Dermis lymphatic vessel endothelial cell (primary cell): ENCODE measurements around the gene TRMT61B. TPM values are rescaled to one million over a fixed set of nuclear protein-coding genes. Genes with fewer than 3 reads are reported as not detected.

ENCODE experiments used
- total RNA-seq: library from RNA; depleted of rRNA; stranded (reverse); fragments of >200 nt; gene quantifications from 2 replicates; pipeline ENCODE4 v1.2.1, GENCODE V29; 2014

Gene TRMT61B
- total RNA-seq: 9.4 and 10.0 TPM in 2 replicates

GRCh38 chr2:28870146-28870891 is at the start of gene TRMT61B:
Gene TRMT61B (minus strand): TSS chr2:28870309. CDS start chr2:28870277, 32 bp downstream.

GRCh38 chr2:28894470-28895188 is 24.5 kb upstream of the TRMT61B start, which contains the start of gene WDR43:
Gene WDR43 (plus strand): TSS chr2:28894667. CDS start chr2:28894699, 32 bp downstream.

GRCh38 chr2:28810384-28811285 is 59.5 kb downstream of the TRMT61B start, which contains the start of gene SPDYA:
Gene SPDYA (plus strand): TSS chr2:28810834. CDS start chr2:28816015, 5,181 bp downstream.

Other genes starting within 250 kb of the TRMT61B start
- gene PPP1CB, start 118.5 kb downstream of the TRMT61B start, total RNA-seq: 124 and 128 TPM in 2 replicates
- 0.33 and 0.52 TPM in 2 replicates for gene SPDYA, start 59.5 kb downstream of the TRMT61B start, total RNA-seq
- 35.1 and 54.6 TPM in 2 replicates for gene WDR43, start 24.4 kb upstream of the TRMT61B start, total RNA-seq
- gene TOGARAM2, start 111.0 kb upstream of the TRMT61B start, total RNA-seq: under 0.01 TPM in 1 of 2 replicates, not detected in the other
- not detected in 2 replicates for gene PCARE, start 204.2 kb upstream of the TRMT61B start, total RNA-seq
- gene CLIP4, start 245.1 kb upstream of the TRMT61B start, total RNA-seq: 5.4 and 5.9 TPM in 2 replicates